Measurements from ENCODE around the gene ZFYVE28. TPM values are rescaled to one million over a fixed set of nuclear protein-coding genes. Genes with fewer than 3 reads are reported as not detected.
A peak's percentile ranks its signal among the peaks of the same experiment; 100 is the strongest.

The ZFYVE28 gene
- polyA plus RNA-seq, 1 donor: 7.4 TPM

GRCh38 chr4:2313366-2313765 lies 105.1 kb downstream of the ZFYVE28 start:
- WGBS (ENCODE audit: insufficient coverage, low lambda C conversion rate): no CpG with 5 or more reads among the region's 5 CpGs
- no peaks in the 10 kb centered on the region for H3K9me3 ChIP-seq (ENCODE audit: control insufficient read depth, low read depth, low read length)
- no peaks in the 10 kb centered on the region for H3K4me1 ChIP-seq (ENCODE audit: control insufficient read depth, insufficient read depth, low read length)
- DNase-seq: no peak
- H3K27ac ChIP-seq (ENCODE audit: low read length): no peak overlapping the region
- no peaks in the 10 kb centered on the region for H3K27me3 ChIP-seq (ENCODE audit: control insufficient read depth, insufficient read depth, low read length)
- H3K4me3 ChIP-seq (ENCODE audit: low read length): no peak overlapping the region
- no peaks in the 10 kb centered on the region for H3K36me3 ChIP-seq (ENCODE audit: control insufficient read depth, insufficient read depth, low read length)

DNA sequence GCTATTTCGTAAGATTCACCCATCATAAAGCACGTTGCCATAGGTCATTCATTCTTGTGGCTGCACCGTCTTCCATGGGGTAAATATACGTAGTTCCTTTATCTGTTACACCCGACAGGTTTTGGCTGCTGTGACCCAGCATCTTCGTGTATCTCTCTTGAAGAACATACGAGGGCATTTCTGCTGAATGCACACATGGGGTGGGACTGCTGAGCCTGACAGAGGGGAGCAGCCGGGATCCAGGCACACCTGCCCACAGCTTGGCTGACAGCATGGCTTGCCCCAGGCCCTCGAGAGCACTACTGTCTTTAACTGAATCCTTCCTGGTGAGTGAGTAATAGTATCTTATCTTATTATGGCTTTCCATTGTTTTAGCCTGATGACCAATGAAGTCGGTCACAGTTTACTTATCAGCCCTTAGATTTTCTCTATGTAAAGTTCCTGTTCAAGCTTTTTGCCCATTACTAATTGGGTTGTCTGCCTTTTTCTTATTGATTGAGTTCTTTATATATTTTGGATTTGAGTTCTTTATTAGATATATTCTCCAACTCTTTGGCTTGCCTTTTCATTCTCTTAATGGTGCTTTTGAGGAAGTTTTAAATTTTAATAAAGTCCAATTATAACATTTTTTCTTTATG lies 111.6 kb downstream of the ZFYVE28 start:
- Histone ChIP-seq H3K4me3 (ENCODE audit: low read length) (no peak overlapping the region), H3K27me3 (ENCODE audit: control insufficient read depth, insufficient read depth, low read length) (no peaks in the 10 kb centered on the region), H3K9me3 (ENCODE audit: control insufficient read depth, low read depth, low read length) (peaks cover 20% of the 10 kb centered on the region), H3K27ac (ENCODE audit: low read length) (no peak overlapping the region), H3K36me3 (ENCODE audit: control insufficient read depth, insufficient read depth, low read length) (no peaks in the 10 kb centered on the region), H3K4me1 (ENCODE audit: control insufficient read depth, insufficient read depth, low read length) (no peaks in the 10 kb centered on the region)
- no CpG with 5 or more reads among the region's 10 CpGs for WGBS (ENCODE audit: insufficient coverage, low lambda C conversion rate)
- no peak for DNase-seq

GRCh38 chr4:2305766-2306501 lies 112.5 kb downstream of the ZFYVE28 start:
- peaks cover 3% of the 10 kb centered on the region for H3K4me1 ChIP-seq (ENCODE audit: control insufficient read depth, insufficient read depth, low read length)
- no peaks in the 10 kb centered on the region for H3K27me3 ChIP-seq (ENCODE audit: control insufficient read depth, insufficient read depth, low read length)
- no CpG with 5 or more reads among the region's 11 CpGs for WGBS (ENCODE audit: insufficient coverage, low lambda C conversion rate)
- peaks cover 20% of the 10 kb centered on the region for H3K9me3 ChIP-seq (ENCODE audit: control insufficient read depth, low read depth, low read length)
- no peaks in the 10 kb centered on the region for H3K36me3 ChIP-seq (ENCODE audit: control insufficient read depth, insufficient read depth, low read length)
- no peak overlapping the region for H3K27ac ChIP-seq (ENCODE audit: low read length)
- no peak for DNase-seq
- H3K4me3 ChIP-seq (ENCODE audit: low read length): no peak overlapping the region

DNA sequence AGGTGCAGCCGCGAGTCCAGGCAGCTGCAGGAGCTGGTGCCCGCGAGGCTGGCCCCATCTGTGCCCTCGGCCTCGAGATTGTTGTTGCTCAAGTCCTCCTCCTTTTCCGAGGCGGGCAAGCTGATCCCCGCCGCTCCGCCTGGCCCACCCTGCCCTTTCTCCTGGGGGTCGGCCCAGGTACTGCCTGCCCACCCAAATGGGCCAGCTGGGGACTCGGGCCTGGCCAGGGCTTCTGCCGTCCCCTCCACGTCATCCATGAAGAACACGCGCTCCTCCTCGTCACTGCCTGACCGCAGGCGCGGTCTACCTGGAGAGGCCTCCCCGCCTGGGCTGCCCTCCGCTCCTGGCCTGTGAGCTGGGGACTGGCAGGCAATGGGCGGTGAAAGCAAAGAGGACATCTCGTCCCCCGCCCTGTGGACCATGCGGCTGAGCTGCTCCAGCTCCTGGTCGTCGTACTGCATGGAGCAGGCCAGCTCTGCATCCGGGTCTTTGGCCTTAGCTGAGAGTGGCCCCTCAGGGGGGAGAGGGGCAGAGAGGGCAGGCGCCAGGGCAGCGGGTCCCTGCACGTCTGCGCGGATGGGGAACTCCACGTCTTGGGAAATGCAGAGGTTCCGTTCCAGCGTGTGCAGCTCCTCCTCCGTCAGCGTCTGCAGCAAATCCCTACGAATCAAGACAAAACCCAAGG lies 113.4 kb downstream of the ZFYVE28 start:
- no peaks in the 10 kb centered on the region for H3K36me3 ChIP-seq (ENCODE audit: control insufficient read depth, insufficient read depth, low read length)
- no peak overlapping the region for H3K27ac ChIP-seq (ENCODE audit: low read length)
- H3K27me3 ChIP-seq (ENCODE audit: control insufficient read depth, insufficient read depth, low read length): no peaks in the 10 kb centered on the region
- H3K4me3 ChIP-seq (ENCODE audit: low read length): no peak overlapping the region
- H3K9me3 ChIP-seq (ENCODE audit: control insufficient read depth, low read depth, low read length): peaks cover 20% of the 10 kb centered on the region
- no CpG with 5 or more reads among the region's 41 CpGs for WGBS (ENCODE audit: insufficient coverage, low lambda C conversion rate)
- no peak for DNase-seq
- H3K4me1 ChIP-seq (ENCODE audit: control insufficient read depth, insufficient read depth, low read length): peaks cover 3% of the 10 kb centered on the region

GRCh38 chr4:2304321-2304876 lies 114.0 kb downstream of the ZFYVE28 start:
- Histone ChIP-seq H3K4me3 (ENCODE audit: low read length) (no peak overlapping the region), H3K36me3 (ENCODE audit: control insufficient read depth, insufficient read depth, low read length) (no peaks in the 10 kb centered on the region), H3K9me3 (ENCODE audit: control insufficient read depth, low read depth, low read length) (peaks cover 20% of the 10 kb centered on the region), H3K27me3 (ENCODE audit: control insufficient read depth, insufficient read depth, low read length) (no peaks in the 10 kb centered on the region), H3K27ac (ENCODE audit: low read length) (no peak overlapping the region), H3K4me1 (ENCODE audit: control insufficient read depth, insufficient read depth, low read length) (peaks cover 3% of the 10 kb centered on the region)
- no peak for DNase-seq
- WGBS (ENCODE audit: insufficient coverage, low lambda C conversion rate): no CpG with 5 or more reads among the region's 32 CpGs

DNA sequence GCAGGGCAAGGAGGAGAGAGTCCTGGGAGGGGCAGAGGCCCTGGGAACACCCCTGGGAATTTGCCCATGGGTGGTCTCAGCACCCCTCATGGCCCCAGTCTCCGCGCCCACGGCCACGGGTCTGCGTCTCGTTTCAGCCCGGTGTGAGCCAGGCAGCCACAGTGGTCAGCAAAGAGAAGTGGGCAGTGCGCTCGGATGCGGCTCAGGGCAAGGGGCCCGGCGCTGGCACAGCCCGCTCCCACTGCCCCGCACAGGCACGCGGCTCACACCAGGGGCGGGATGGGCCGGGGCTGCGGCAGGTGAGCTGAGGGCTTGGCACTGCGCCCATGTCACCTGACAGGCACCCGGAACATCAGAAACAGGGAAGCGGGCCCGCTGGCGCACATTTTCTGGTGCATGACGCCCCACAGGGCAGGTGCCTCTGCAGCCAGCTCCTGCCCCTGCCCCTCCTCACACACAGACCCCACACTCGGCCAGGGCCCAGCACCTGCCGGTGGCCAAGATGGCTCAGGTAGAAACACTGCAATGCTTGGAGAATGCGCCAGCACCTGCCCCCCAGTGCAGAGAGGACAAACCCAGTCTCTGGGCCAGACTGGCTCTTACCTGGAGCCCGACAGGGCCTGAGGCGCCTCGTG lies 114.6 kb downstream of the ZFYVE28 start:
- H3K4me1 ChIP-seq (ENCODE audit: control insufficient read depth, insufficient read depth, low read length): peaks cover 3% of the 10 kb centered on the region
- H3K36me3 ChIP-seq (ENCODE audit: control insufficient read depth, insufficient read depth, low read length): no peaks in the 10 kb centered on the region
- no CpG with 5 or more reads among the region's 31 CpGs for WGBS (ENCODE audit: insufficient coverage, low lambda C conversion rate)
- H3K27ac ChIP-seq (ENCODE audit: low read length): no peak overlapping the region
- H3K4me3 ChIP-seq (ENCODE audit: low read length): no peak overlapping the region
- no peaks in the 10 kb centered on the region for H3K27me3 ChIP-seq (ENCODE audit: control insufficient read depth, insufficient read depth, low read length)
- H3K9me3 ChIP-seq (ENCODE audit: control insufficient read depth, low read depth, low read length): peaks cover 20% of the 10 kb centered on the region
- no peak for DNase-seq

GRCh38 chr4:2303121-2303685 lies 115.2 kb downstream of the ZFYVE28 start:
- Histone ChIP-seq H3K4me3 (ENCODE audit: low read length) (no peak overlapping the region), H3K36me3 (ENCODE audit: control insufficient read depth, insufficient read depth, low read length) (no peaks in the 10 kb centered on the region), H3K27me3 (ENCODE audit: control insufficient read depth, insufficient read depth, low read length) (no peaks in the 10 kb centered on the region), H3K27ac (ENCODE audit: low read length) (no peak overlapping the region), H3K9me3 (ENCODE audit: control insufficient read depth, low read depth, low read length) (peaks cover 22% of the 10 kb centered on the region), H3K4me1 (ENCODE audit: control insufficient read depth, insufficient read depth, low read length) (peaks cover 3% of the 10 kb centered on the region)
- DNase-seq: no peak
- WGBS (ENCODE audit: insufficient coverage, low lambda C conversion rate): no CpG with 5 or more reads among the region's 19 CpGs

DNA sequence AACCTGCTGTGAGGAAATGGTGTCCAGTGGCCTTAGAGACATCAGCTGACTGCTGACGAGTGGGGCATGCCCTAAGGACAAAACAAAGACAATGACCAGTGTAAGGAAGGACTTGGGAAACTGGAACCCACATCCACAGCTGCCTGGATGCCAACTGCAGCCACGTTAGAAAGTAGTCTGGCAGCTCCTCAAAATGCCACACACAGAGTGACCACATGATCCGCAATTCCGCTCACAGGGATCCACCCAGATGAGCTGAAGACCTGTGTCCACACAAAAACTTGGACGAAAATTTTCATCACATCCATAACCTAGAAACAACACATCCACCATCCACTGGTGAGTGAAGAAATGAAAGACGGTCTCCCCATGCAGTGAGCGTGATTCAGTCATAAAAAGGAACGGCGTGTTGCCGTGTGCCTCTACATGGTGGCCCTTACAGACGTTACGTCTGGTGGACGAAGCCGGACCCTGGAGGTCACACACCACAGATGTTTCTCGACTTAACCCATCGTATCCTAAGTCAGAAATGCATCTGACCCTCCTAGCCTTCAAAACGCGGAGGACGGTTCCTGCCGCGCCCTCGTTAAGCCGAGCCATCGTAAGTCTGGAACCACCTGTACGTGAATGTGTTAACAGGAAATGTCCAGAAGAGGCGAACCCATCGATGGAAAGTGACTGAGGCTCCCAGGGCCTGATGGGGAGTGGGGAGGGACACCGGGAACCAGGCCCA lies 115.9 kb downstream of the ZFYVE28 start:
- H3K27me3 ChIP-seq (ENCODE audit: control insufficient read depth, insufficient read depth, low read length): no peaks in the 10 kb centered on the region
- 100% methylated on average over 1 of the region's 28 CpGs for WGBS (ENCODE audit: insufficient coverage, low lambda C conversion rate)
- H3K27ac ChIP-seq (ENCODE audit: low read length): no peak overlapping the region
- H3K36me3 ChIP-seq (ENCODE audit: control insufficient read depth, insufficient read depth, low read length): no peaks in the 10 kb centered on the region
- H3K9me3 ChIP-seq (ENCODE audit: control insufficient read depth, low read depth, low read length): peaks cover 22% of the 10 kb centered on the region
- no peak for DNase-seq
- H3K4me1 ChIP-seq (ENCODE audit: control insufficient read depth, insufficient read depth, low read length): peaks cover 3% of the 10 kb centered on the region
- no peak overlapping the region for H3K4me3 ChIP-seq (ENCODE audit: low read length)

DNA sequence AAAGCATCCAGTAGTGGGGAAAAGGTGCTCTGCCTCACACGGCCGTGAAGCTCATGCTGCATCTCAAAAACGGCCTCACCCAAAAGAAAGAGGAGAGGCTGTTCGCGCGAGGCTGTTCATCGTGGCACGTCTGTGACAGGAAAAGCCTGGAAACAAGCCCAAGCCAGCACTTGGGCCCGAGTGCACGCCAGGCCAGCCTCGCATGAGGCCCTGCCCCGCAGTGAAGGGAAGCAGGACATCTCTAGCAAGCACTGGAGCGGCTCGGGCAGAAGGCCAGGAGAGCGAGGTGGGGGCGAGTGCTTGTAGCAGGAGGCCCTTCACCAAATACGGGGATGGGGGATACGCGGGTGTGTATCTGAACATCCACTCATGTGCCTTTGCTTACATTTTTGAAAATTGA lies 116.6 kb downstream of the ZFYVE28 start:
- H3K27ac ChIP-seq (ENCODE audit: low read length): no peak overlapping the region
- H3K4me3 ChIP-seq (ENCODE audit: low read length): no peak overlapping the region
- H3K9me3 ChIP-seq (ENCODE audit: control insufficient read depth, low read depth, low read length): peaks cover 17% of the 10 kb centered on the region
- WGBS (ENCODE audit: insufficient coverage, low lambda C conversion rate): no CpG with 5 or more reads among the region's 19 CpGs
- peaks cover 3% of the 10 kb centered on the region for H3K4me1 ChIP-seq (ENCODE audit: control insufficient read depth, insufficient read depth, low read length)
- DNase-seq: peak in 1 of 2 donors; percentile 32
- no peaks in the 10 kb centered on the region for H3K27me3 ChIP-seq (ENCODE audit: control insufficient read depth, insufficient read depth, low read length)
- H3K36me3 ChIP-seq (ENCODE audit: control insufficient read depth, insufficient read depth, low read length): no peaks in the 10 kb centered on the region
